HG02642 (cell line): ENCODE data around the gene CLTRN.

Experiments
- ATAC-seq: cut with Tn5 transposase; IDR thresholded peaks from one replicate; pipeline ENCODE4 v1.9.1; 2021; ENCODE audit warnings: mild to moderate bottlenecking; ENCODE audit not compliant: unreplicated experiment, poor library complexity

The CLTRN gene

DNA sequence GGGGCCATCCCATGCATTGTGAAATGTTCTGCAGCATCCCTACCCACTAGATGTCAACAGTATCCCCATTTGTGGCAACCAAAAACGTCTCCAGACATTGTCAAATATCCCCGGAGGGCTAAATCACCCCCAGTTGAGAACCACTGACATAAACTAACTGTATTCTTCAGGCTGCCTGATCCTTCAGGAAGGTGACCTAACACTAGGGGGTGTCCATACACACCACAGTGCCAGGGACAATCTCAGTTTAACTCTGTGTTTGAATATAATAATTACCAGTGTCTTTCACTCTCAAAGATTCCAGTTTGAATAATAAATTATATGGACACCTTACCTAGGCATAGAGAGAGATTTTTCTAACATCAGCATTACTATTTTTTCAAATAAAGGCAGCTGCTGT, 70.2 kb downstream of the CLTRN start:
- no peak for ATAC-seq

DNA sequence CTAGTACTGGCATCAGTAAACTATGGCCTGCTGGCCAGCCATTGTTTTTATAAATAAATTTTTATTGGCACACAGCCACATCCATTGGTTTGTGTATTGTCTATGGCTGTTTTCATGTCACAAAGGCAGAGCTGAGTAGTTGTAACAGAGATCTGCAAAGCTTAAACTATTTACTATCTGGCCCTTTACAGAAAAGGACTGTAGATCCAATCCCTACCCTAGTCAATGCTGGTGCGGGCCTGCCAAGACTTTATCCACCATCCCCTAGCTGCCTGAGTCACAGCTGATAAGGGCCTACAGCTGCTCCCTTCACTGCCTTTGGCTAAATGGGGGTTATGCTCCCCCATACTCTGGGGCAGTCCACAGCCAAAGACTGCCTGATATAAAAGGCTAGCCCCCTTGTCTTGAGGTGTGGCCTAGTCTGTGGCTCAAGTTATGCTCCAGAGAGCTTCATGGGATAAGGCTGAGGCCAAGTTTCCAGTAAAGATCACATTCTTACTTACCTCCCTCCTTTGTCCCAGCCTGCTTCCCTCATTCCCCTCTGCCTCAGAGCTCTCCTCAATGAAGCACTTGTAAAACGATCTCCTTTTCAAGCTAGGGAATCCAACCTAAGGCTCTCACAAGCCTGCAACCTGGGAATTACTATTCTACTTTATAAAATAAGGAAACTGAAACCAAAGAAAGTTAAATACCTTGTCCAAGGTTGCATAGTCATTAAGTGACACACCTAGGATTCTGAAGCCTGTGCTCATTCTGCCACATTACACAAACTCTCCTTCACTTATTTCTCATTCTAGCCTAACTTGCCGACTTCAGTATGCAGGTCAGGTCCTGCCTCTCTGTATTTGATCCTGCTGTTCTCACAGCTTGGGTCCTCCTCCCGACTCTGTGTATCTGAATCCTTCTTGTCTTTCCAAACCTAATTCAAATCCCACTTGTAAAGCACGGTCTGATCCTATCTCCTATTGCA, 84.5 kb downstream of the CLTRN start:
- no peak for ATAC-seq
